Prostate gland (tissue), 1 donor: Measurements from ENCODE around the gene JADE3.

Experiments used
- POLR2A ChIP-seq: fragments of 450-650 bp; IDR thresholded peaks from one replicate; pipeline ENCODE4 v1.6.1; 2016; ENCODE audit warnings: antibody characterized with exemption, mild to moderate bottlenecking
- POLR2AphosphoS5 ChIP-seq: sonication (generic); formaldehyde crosslinking; IDR thresholded peaks from one replicate; pipeline ENCODE4 v1.6.1; 2017; ENCODE audit warnings: antibody characterized with exemption

DNA sequence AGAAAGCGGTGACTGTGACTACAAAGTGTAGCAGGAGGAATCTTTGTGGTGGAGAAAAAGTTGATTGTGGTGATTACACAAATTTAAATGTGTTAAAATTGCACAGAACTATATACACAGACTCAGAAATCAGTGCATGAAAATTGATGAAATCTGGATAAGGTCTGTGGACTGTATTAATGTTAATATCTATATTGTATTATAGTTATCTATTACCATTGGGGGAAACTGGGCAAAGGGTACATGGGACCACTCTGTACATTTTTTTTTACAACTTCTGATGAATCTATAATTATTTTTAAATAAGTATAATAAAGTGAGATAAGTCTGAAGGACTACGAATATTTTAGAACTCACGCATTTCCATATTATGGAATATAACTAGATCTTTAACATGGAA is 1.8 kb upstream of the JADE3 start:
- no peak for TF ChIP-seq POLR2A
- TF ChIP-seq POLR2AphosphoS5, result no peak
